C4-2B (cell line): Measurements from ENCODE around the gene SRCIN1.

Source experiments
- CTCF ChIP-seq: fragments of 450-650 bp; conservative IDR thresholded peaks from 2 replicates; pipeline ENCODE4 v1.5.1; 2017; ENCODE audit warnings: mild to moderate bottlenecking
- ZFX ChIP-seq: fragments of 450-650 bp; IDR thresholded peaks from 2 replicates; pipeline ENCODE4 v1.6.1; 2017

GRCh38 chr17:38632334-38632733 is 26.6 kb upstream of the SRCIN1 start:
- TF ChIP-seq CTCF, result no peak
- TF ChIP-seq ZFX, result no peak
